Measurements from ENCODE around the gene SYNM. TPM values are rescaled to one million over a fixed set of nuclear protein-coding genes. Genes with fewer than 3 reads are reported as not detected.

Gene SYNM
- total RNA-seq (under 1 TPM; 0.11 TPM), total RNA-seq (0.96 to 81.0 (median 11.0) reads per million in 172 experiments)
- 2.6 TPM for polyA plus RNA-seq (2013, experiment 1 of 2)
- polyA plus RNA-seq (2013, experiment 2 of 2) = 4.0 TPM

- Histone ChIP-seq H3K4me3 (ENCODE audit: low read length) (peak within 1 kb of the TSS; percentile 30), H3K9me3 (ENCODE audit: control insufficient read depth in 1 of 2, insufficient read depth in 1 of 2, low read length in 2 of 2) (no peaks in the 10 kb centered on the region), H3K36me3 (ENCODE audit: insufficient read depth, low read length) (no peaks in the 10 kb centered on the region), H3K4me1 (ENCODE audit: insufficient read depth, low read length) (peaks cover 21% of the 10 kb centered on the region), H3K27ac (ENCODE audit: low read depth in 1 of 2, low read length in 2 of 2) (no peak within 1 kb of the TSS), H3K27me3 (ENCODE audit: control insufficient read depth in 1 of 2, insufficient read depth in 2 of 2, low read length in 2 of 2) (peaks cover 20 to 48% of the 10 kb centered on the region in 2 experiments)
- ATAC-seq (ENCODE audit: poor library complexity) (no peak), DNase-seq (peak in 6 of 14 experiments; percentile 3 to 60 (median 20))
- Mint-ChIP-seq H3K4me3 (no peak within 1 kb of the TSS), H3K36me3 (ENCODE audit: low read depth) (no peaks in the 10 kb centered on the region), H3K27ac (no peak within 1 kb of the TSS), H3K9me3 (no peaks in the 10 kb centered on the region), H3K4me1 (ENCODE audit: low read depth) (peaks cover 11% of the 10 kb centered on the region), H3K27me3 (peaks cover 46% of the 10 kb centered on the region)
- ChIA-PET POLR2A (no interaction called here), CTCF (no interaction called here)
- TF ChIP-seq CTCF (IDR thresholded peaks at IDR 0.05) = no peak
- intact Hi-C loops (cut with DNase I, micrococcal nuclease) = loop anchor here in 1 of 2 experiments (5.0 kb wide), 1 partner anchor 647 kb away; no protein-coding TSS in a partner anchor
Observed at GRCh38 chr15:99104788-99105513, at the start of gene SYNM. SYNM (plus strand) TSS chr15:99105080; CDS start chr15:99105200, 120 bp downstream.

GRCh38 chr15:99055555-99056134, 49.2 kb upstream of the SYNM start:
- ATAC-seq (ENCODE audit: poor library complexity) = no peak

GRCh38 chr15:99057020-99057419, 47.9 kb upstream of the SYNM start:
- Mint-ChIP-seq H3K27me3 (peaks cover 39% of the 10 kb centered on the region), H3K36me3 (ENCODE audit: low read depth) (no peaks in the 10 kb centered on the region), H3K27ac (no peak overlapping the region), H3K4me1 (ENCODE audit: low read depth) (peaks cover 4% of the 10 kb centered on the region), H3K9me3 (no peaks in the 10 kb centered on the region), H3K4me3 (no peak overlapping the region)
- DNase-seq = no peak
- no peak for ATAC-seq (ENCODE audit: poor library complexity)
- no peak for TF ChIP-seq CTCF (IDR thresholded peaks at IDR 0.05)
- H3K36me3 ChIP-seq (ENCODE audit: insufficient read depth, low read length) = no peaks in the 10 kb centered on the region
- POLR2A ChIA-PET = no interaction called here
- H3K4me1 ChIP-seq (ENCODE audit: insufficient read depth, low read length) = peaks cover 17% of the 10 kb centered on the region
- no peak overlapping the region for H3K27ac ChIP-seq (ENCODE audit: low read depth in 1 of 2, low read length in 2 of 2)
- CTCF ChIA-PET = interaction anchor here (3.2 kb wide), 1 partner anchor 19 kb away, joined by 24 read pairs; no protein-coding TSS in a partner anchor
- intact Hi-C loops (cut with DNase I, micrococcal nuclease) = loop anchor here in 1 of 2 experiments (5.0 kb wide), 1 partner anchor 615 kb away; no protein-coding TSS in a partner anchor
- peaks cover 16 to 42% of the 10 kb centered on the region in 2 experiments for H3K27me3 ChIP-seq (ENCODE audit: control insufficient read depth in 1 of 2, insufficient read depth in 2 of 2, low read length in 2 of 2)
- no peak overlapping the region for H3K4me3 ChIP-seq (ENCODE audit: low read length)
- H3K9me3 ChIP-seq (ENCODE audit: control insufficient read depth in 1 of 2, insufficient read depth in 1 of 2, low read length in 2 of 2) = no peaks in the 10 kb centered on the region

More at GRCh38 chr15:99055555-99056134, 49.2 kb upstream of the SYNM start:
- no peak for DNase-seq
- H3K27me3 ChIP-seq (ENCODE audit: control insufficient read depth in 1 of 2, insufficient read depth in 2 of 2, low read length in 2 of 2) = peaks cover 10 to 30% of the 10 kb centered on the region in 2 experiments
- H3K9me3 ChIP-seq (ENCODE audit: control insufficient read depth in 1 of 2, insufficient read depth in 1 of 2, low read length in 2 of 2) = no peaks in the 10 kb centered on the region
- peaks cover 19% of the 10 kb centered on the region for H3K4me1 ChIP-seq (ENCODE audit: insufficient read depth, low read length)
- no peak overlapping the region for H3K4me3 ChIP-seq (ENCODE audit: low read length)
- Mint-ChIP-seq H3K36me3 (ENCODE audit: low read depth) (no peaks in the 10 kb centered on the region), H3K9me3 (no peaks in the 10 kb centered on the region), H3K4me3 (no peak overlapping the region), H3K27ac (no peak overlapping the region), H3K4me1 (ENCODE audit: low read depth) (peaks cover 6% of the 10 kb centered on the region), H3K27me3 (peaks cover 26% of the 10 kb centered on the region)
- ChIA-PET CTCF (interaction anchor here (0.8 kb wide), 1 partner anchor 21 kb away, joined by 3 read pairs; no protein-coding TSS in a partner anchor), POLR2A (no interaction called here)
- TF ChIP-seq CTCF (IDR thresholded peaks at IDR 0.05) = no peak
- intact Hi-C loops (cut with DNase I, micrococcal nuclease) = loop anchor here in 1 of 2 experiments (5.0 kb wide), 1 partner anchor 613 kb away; no protein-coding TSS in a partner anchor
- no peaks in the 10 kb centered on the region for H3K36me3 ChIP-seq (ENCODE audit: insufficient read depth, low read length)
- H3K27ac ChIP-seq (ENCODE audit: low read depth in 1 of 2, low read length in 2 of 2) = no peak overlapping the region
